Measurements from ENCODE around the gene ANKRD13B. TPM values are rescaled to one million over a fixed set of nuclear protein-coding genes. Genes with fewer than 3 reads are reported as not detected.

Gene ANKRD13B
- total and polyA plus RNA-seq, 2 of the 13 experiments (the other 11 are each of a cell fraction or from before 2014, with no cell fraction given): 1.7 to 1.8 TPM

GRCh38 chr17:29591737-29592608 is 959 bp upstream of the ANKRD13B start (continued):
- TF ChIP-seq ZMYM4 (CRISPR knock-in tag; IDR thresholded peaks at IDR 0.05) (no peak), CCDC6 (CRISPR knock-in tag; IDR thresholded peaks at IDR 0.05) (peak; percentile 46; the same call in 1 of the 2 replicates), ZSCAN9 (CRISPR knock-in tag; IDR thresholded peaks at IDR 0.05; ENCODE audit: borderline replicate concordance) (no peak; the same call in 1 of the 2 replicates), PHF21A (CRISPR knock-in tag; IDR thresholded peaks at IDR 0.05) (peak; percentile 78; the same call in 1 of the 2 replicates), MATR3 (CRISPR knock-in tag; IDR thresholded peaks at IDR 0.05) (no peak), ZNF687 (CRISPR knock-in tag; IDR thresholded peaks at IDR 0.05) (peak; percentile 76), ESRRA (CRISPR knock-in tag; IDR thresholded peaks at IDR 0.05; ENCODE audit: low read depth) (peak; percentile 20; the same call in 1 of the 2 replicates), PRDM15 (CRISPR knock-in tag; IDR thresholded peaks at IDR 0.05) (no peak), ATF7-NPFF (CRISPR knock-in tag; IDR thresholded peaks at IDR 0.05; ENCODE audit: low read depth) (no peak), ZNF414 (CRISPR knock-in tag; IDR thresholded peaks at IDR 0.05) (0 out of 2 replicates have a peak, but pooled peaks have one; percentile 11), IKZF5 (CRISPR knock-in tag; IDR thresholded peaks at IDR 0.05) (peak; percentile 27), HMGXB3 (CRISPR knock-in tag; IDR thresholded peaks at IDR 0.05; ENCODE audit: borderline replicate concordance) (no peak)

All from HepG2 (cell line).